Neural cell (in vitro differentiated cells): ENCODE measurements around the gene EPHA8.

ENCODE experiments used
- CTCF ChIP-seq: fragments of 450-650 bp; IDR thresholded peaks from 2 replicates; pipeline ENCODE4 v1.5.1; 2014; ENCODE audit warnings: antibody characterized with exemption, mild to moderate bottlenecking, moderate library complexity; ENCODE audit not compliant: poor library complexity, severe bottlenecking
- EZH2 ChIP-seq: fragments of 200-600, 300-800 bp; shearing (Covaris generic), sonication (generic); IDR thresholded peaks from 2 replicates; pipeline ENCODE4 v1.6.1; 2014; ENCODE audit warnings: antibody characterized with exemption, low read length, borderline replicate concordance, mild to moderate bottlenecking; ENCODE audit not compliant: insufficient read depth, poor library complexity, severe bottlenecking
- POLR2AphosphoS5 ChIP-seq: IDR thresholded peaks from 2 replicates; pipeline ENCODE4 v1.6.1; 2012
- RAD21 ChIP-seq: fragments of 450-650 bp; conservative IDR thresholded peaks from 2 replicates; pipeline ENCODE4 v1.6.1; 2014; ENCODE audit warnings: antibody characterized with exemption, mild to moderate bottlenecking, moderate library complexity
- REST ChIP-seq: IDR thresholded peaks from 2 replicates; pipeline ENCODE4 v1.6.1; 2012; ENCODE audit warnings: borderline replicate concordance
- SMC3 ChIP-seq: fragments of 450-650 bp; conservative IDR thresholded peaks from 2 replicates; pipeline ENCODE4 v1.6.1; 2014; ENCODE audit warnings: antibody characterized with exemption, mild to moderate bottlenecking, moderate library complexity; ENCODE audit not compliant: poor library complexity
- TAF1 ChIP-seq: IDR thresholded peaks from 2 replicates; pipeline ENCODE4 v1.6.1; 2012; ENCODE audit warnings: low read depth

GRCh38 chr1:22547818-22548462 lies 15.3 kb upstream of the EPHA8 start:
- TF ChIP-seq CTCF (peak; percentile 31), SMC3 (peak; percentile 37), POLR2AphosphoS5 (peak; percentile 36), EZH2 (no peak), RAD21 (peak; percentile 53), REST (peak; percentile 20), TAF1 (no peak)
